PFSK-1 (cell line): Measurements from ENCODE around the gene JSRP1.

Experiments
- FOXP2 ChIP-seq: optimal IDR thresholded peaks from 2 replicates; pipeline ENCODE3; 2011; ENCODE audit warnings: borderline replicate concordance, control low read depth, inconsistent platforms; ENCODE audit not compliant: insufficient read depth; ENCODE audit errors: extremely low read length, extremely low read depth
- POLR2AphosphoS5 ChIP-seq: IDR thresholded peaks from 2 replicates; pipeline ENCODE4 v1.6.1; 2012; ENCODE audit warnings: low read depth, mild to moderate bottlenecking, control low read depth, low read length, moderate library complexity
- SIN3A ChIP-seq: IDR thresholded peaks from 2 replicates; pipeline ENCODE4 v1.6.1; 2012; ENCODE audit warnings: mild to moderate bottlenecking, low read length, moderate library complexity, borderline replicate concordance; ENCODE audit not compliant: insufficient read depth
- TAF1 ChIP-seq: IDR thresholded peaks from 2 replicates; pipeline ENCODE4 v1.6.1; 2012; ENCODE audit warnings: low read length, control low read depth, borderline replicate concordance; ENCODE audit not compliant: insufficient read depth
- TF ChIP-seq, protein P1 (sequence below), 2 experiments: IDR thresholded peaks; 2 replicates each; pipeline versions ENCODE4 v1.6.1 to v1.8.0; 2011 to 2012; ENCODE audit warnings: low read depth in 2 of 2, low read length in 2 of 2, control low read depth in 1 of 2, inconsistent platforms in 1 of 2, mild to moderate bottlenecking in 1 of 2, moderate library complexity in 1 of 2; ENCODE audit not compliant: insufficient read depth in 1 of 2

The JSRP1 gene

DNA sequence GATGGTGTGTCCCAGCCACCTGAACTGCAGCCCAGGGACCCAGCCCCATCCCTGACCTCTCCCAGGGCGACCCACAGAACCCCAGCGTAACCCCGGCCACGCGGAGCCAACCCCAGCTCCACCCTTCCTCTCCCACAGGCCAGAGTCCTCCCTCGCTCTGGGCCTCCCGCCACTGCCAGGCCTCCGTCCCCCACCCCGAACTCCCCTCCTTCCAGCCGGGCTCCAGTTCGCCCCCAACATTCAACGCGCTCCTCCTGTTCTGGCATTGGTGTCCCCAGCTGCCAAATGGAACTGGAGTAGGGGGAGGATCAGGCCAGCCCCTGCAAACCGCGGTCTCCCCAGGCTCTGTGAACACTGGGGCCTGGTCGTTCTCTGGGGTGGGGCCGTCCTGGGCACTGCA is 44.3 kb upstream of the JSRP1 start:
- TF ChIP-seq SIN3A (no peak), FOXP2 (no peak), TAF1 (no peak), POLR2AphosphoS5 (no peak)
- TF ChIP-seq, protein P1, sequence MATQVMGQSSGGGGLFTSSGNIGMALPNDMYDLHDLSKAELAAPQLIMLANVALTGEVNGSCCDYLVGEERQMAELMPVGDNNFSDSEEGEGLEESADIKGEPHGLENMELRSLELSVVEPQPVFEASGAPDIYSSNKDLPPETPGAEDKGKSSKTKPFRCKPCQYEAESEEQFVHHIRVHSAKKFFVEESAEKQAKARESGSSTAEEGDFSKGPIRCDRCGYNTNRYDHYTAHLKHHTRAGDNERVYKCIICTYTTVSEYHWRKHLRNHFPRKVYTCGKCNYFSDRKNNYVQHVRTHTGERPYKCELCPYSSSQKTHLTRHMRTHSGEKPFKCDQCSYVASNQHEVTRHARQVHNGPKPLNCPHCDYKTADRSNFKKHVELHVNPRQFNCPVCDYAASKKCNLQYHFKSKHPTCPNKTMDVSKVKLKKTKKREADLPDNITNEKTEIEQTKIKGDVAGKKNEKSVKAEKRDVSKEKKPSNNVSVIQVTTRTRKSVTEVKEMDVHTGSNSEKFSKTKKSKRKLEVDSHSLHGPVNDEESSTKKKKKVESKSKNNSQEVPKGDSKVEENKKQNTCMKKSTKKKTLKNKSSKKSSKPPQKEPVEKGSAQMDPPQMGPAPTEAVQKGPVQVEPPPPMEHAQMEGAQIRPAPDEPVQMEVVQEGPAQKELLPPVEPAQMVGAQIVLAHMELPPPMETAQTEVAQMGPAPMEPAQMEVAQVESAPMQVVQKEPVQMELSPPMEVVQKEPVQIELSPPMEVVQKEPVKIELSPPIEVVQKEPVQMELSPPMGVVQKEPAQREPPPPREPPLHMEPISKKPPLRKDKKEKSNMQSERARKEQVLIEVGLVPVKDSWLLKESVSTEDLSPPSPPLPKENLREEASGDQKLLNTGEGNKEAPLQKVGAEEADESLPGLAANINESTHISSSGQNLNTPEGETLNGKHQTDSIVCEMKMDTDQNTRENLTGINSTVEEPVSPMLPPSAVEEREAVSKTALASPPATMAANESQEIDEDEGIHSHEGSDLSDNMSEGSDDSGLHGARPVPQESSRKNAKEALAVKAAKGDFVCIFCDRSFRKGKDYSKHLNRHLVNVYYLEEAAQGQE (IDR thresholded peaks at IDR 0.05; ENCODE audit: insufficient read depth in 1 of 2, low read depth in 2 of 2, low read length in 2 of 2), result no peak

DNA sequence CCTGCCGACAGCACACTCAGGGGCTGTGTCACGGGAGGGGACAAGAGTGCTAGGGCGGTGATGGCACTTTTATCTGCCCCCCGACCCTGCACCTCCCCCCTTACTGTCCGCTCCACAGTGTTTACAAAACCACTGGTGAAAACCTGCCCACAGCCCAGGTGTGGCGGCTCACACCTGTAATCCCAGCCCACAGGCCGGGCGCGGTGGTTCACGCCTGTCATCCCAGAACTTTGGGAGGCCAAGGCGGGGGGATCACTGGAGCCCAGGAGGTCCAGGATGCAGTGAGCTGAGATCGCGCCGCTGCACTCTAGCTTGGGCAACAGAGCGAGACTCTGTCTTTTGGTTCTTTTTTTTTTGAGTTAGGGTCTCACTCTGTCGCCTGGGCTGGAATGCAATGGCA is 39.9 kb upstream of the JSRP1 start:
- TF ChIP-seq FOXP2 (no peak), POLR2AphosphoS5 (no peak), SIN3A (no peak)

DNA sequence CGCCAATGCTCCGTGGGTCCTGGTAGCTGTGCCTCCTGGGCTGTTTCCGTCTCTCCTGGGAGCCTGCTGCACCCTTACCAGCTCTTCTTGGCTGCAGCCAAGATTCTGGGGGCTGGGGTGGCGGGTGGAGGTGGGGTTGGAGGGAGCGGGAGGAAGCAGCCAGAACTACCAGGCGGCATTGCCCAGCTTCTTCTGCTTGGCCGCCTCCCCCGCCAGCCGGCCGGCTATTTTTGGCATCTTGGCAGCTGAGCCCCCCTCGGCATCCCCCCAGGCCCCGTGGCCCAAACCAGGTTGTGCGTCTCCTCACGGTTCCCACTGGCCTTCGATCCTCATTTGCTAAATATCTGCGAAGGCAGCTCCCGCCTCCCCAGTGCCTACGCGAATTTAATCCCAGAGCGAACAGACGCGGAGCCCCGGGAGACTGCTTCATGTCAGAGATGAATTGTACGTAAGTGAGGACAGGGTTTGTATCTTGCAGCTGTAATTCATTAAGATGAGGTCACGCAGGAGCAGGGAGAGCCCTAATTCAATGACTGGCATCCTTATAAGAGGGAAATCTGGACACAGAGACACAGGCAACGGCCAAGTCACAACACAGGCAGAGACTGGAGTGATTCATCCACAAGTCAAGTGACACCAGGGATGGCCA is 38.6 kb upstream of the JSRP1 start:
- TF ChIP-seq FOXP2, result no peak
- TF ChIP-seq TAF1, result no peak
- no peak for TF ChIP-seq POLR2AphosphoS5

DNA sequence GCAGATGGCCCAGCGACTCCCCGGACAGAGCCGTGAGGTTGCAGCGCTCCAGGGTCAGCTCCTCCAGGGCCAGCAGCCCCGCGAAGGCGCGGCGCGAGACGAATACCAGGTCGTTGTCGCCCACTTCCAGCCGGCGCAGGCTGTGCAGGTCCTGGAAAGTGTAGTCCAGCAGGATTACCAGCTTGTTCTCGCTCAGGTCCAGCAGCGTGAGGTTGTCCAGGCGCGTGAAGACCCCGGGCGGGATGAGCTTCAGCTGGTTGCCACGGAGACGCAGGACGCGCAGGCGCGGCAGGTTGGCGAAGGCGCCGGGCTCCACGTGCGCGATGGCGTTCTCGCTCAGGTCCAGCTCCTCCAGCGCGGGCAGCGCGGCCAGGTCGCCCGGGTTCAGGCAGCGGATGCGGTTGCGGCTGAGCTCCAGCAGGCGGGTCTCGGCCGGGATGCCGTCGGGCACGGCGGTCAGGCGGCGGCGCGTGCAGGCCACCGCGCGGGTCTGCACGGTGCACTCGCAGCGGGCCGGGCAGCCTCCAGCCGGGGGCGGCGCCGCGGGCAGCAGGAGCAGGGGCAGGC is 35.1 kb upstream of the JSRP1 start:
- TF ChIP-seq TAF1 (no peak), FOXP2 (no peak), SIN3A (no peak), POLR2AphosphoS5 (no peak)
- TF ChIP-seq, protein P1 (IDR thresholded peaks at IDR 0.05; ENCODE audit: insufficient read depth in 1 of 2, low read depth in 2 of 2, low read length in 2 of 2), result no peak

DNA sequence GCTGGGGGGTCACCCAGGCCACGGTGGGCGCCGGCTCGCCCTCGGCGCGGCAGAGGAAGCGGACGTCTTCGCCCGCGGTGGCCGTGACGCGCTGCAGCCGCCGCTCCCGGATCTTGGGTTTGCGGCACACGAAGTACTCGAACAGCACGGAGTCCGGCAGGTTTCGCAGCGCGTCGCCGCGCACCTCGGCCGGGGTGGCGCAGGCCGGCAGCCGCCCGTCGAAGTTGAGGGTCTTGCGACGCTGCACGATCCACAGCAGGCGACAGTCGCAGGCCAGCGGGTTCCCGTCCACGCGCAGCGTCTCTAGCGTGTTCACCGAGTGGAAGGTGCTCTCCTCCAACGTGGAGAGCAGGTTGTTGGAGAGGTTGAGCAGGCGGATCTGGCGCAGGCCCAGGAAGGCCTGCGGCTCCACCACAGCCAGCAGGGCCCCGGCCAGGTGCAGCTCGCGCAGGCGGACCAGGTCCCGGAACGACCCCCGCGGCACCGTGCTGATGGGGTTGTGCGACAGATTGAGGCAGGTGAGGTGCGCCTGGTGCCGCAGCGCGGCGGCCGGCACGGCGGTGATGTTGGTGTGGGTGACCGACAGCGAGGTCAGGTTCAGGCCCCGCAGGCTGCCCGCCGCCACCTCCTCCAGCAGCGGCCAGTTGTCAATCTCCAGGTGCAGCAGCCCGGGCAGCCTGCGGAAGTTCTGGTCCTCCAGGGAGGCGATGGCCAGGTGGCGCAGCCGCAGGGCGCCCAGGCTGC is 34.4 kb upstream of the JSRP1 start:
- TF ChIP-seq, protein P1 (IDR thresholded peaks at IDR 0.05; ENCODE audit: insufficient read depth in 1 of 2, low read depth in 2 of 2, low read length in 2 of 2), result no peak
- no peak for TF ChIP-seq FOXP2

DNA sequence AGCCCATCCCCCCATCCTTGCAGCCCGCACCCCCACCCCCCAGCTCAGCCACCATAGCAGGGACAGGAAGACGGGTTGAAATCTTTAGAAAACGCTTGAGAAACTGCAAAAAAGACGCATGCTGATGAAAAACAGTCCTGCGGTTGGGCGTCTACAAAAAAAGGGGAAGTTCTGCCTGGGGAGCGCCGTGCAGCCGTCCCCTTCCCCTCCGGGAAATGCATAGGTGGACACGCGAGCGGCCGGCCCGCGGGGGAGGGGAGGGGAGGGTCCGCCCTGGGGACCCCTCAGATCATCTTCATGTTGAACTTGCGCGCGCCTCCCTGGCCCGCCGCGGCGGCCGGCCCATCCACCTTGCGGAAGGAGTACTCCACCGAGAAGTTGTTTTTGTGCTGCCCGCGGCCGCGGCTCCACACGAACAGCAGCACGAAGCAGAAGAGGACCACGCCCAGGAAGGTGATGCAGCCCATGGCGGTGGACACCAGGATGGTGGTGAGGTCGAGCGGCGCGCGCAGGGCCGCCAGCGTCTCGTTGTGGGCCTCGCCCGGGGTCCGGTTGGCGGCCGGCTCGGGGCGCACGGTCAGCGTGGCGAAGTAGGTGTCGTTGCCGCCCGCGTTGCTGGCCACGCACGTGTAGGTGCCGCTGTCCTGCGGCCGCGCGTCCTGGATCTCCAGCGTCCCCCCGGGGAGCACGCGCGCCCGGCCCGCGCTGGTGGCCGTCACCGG is 33.7 kb upstream of the JSRP1 start:
- no peak for TF ChIP-seq TAF1
- TF ChIP-seq, protein P1 (IDR thresholded peaks at IDR 0.05; ENCODE audit: insufficient read depth in 1 of 2, low read depth in 2 of 2, low read length in 2 of 2), result no peak
- no peak for TF ChIP-seq SIN3A
- TF ChIP-seq POLR2AphosphoS5, result no peak
- no peak for TF ChIP-seq FOXP2
